Panc1 (cell line): ENCODE data around the gene CD4. TPM values are rescaled to one million over a fixed set of nuclear protein-coding genes. Genes with fewer than 3 reads are reported as not detected.

ENCODE experiments used
- ATAC-seq: fragments of 200-7000 bp; cut with Tn5 transposase; 2 replicates; pipeline ENCODE4 v1.9.1; 2020; ENCODE audit warnings: mild to moderate bottlenecking, moderate library complexity
- BruUV-seq: library from RNA; stranded (reverse); fragments of 400-500 nt; replicated peaks from 2 replicates; lab custom pipeline; 2021; lab: Mats Ljungman, UMichigan
- CTCF ChIA-PET: fragments of 300-600 bp; sonication (Branson Sonifier 250); formaldehyde crosslinking; loops from one replicate; lab custom pipeline; 2022; ENCODE audit warnings: antibody characterized with exemption; lab: Charles Lee
- POLR2A ChIA-PET: fragments of 300-600 bp; sonication (Branson Sonifier 250); formaldehyde crosslinking; loops from one replicate; lab custom pipeline; 2022; ENCODE audit warnings: antibody characterized with exemption; lab: Charles Lee
- DNase-seq: peaks from one replicate; pipeline ENCODE4 v3.0.0-alpha.2; 2010; ENCODE audit warnings: low read depth, low spot score
- H3K27ac ChIP-seq: 2 replicates; pipeline ENCODE4 v1.5.1; 2011; ENCODE audit warnings: mild to moderate bottlenecking, low read length, inconsistent platforms
- H3K27me3 ChIP-seq: fragments of 200-500 bp; sonication (Bioruptor generic); 2 replicates; pipeline ENCODE4 v1.6.0; 2014; ENCODE audit warnings: low read length, inconsistent platforms; ENCODE audit not compliant: control insufficient read depth, insufficient read depth
- H3K36me3 ChIP-seq: fragments of 200-500 bp; sonication (Bioruptor generic); 2 replicates; pipeline ENCODE4 v1.5.1; 2014; ENCODE audit warnings: inconsistent platforms, mild to moderate bottlenecking, low read length, moderate library complexity; ENCODE audit not compliant: control insufficient read depth, insufficient read depth
- H3K4me1 ChIP-seq: 2 replicates; pipeline ENCODE4 v1.5.1; 2011; ENCODE audit warnings: inconsistent platforms, mild to moderate bottlenecking, low read length, moderate library complexity; ENCODE audit not compliant: control insufficient read depth, insufficient read depth
- H3K4me3 ChIP-seq, 2 experiments: 2 replicates each; pipeline ENCODE4 v1.5.1; 2011 to 2012; ENCODE audit warnings: low read depth in 2 of 2, low read length in 2 of 2, mild to moderate bottlenecking in 2 of 2, inconsistent platforms in 1 of 2, moderate library complexity in 1 of 2
- H3K9me3 ChIP-seq: fragments of 200-500 bp; sonication (Bioruptor generic); 2 replicates; pipeline ENCODE4 v1.5.1; 2014; ENCODE audit warnings: low read depth, mild to moderate bottlenecking, inconsistent platforms, low read length, moderate library complexity; ENCODE audit not compliant: control insufficient read depth, insufficient read depth
- CTCF ChIP-seq: fragments of 450-650 bp; IDR thresholded peaks from 2 replicates; pipeline ENCODE4 v1.5.1; 2017; ENCODE audit warnings: mild to moderate bottlenecking
- POLR2AphosphoS5 ChIP-seq: IDR thresholded peaks from 2 replicates; pipeline ENCODE4 v1.6.1; 2012; ENCODE audit warnings: mild to moderate bottlenecking, low read depth, low read length, moderate library complexity
- SIN3A ChIP-seq: IDR thresholded peaks from 2 replicates; pipeline ENCODE4 v1.6.1; 2012; ENCODE audit warnings: low read depth, mild to moderate bottlenecking, low read length, moderate library complexity, borderline replicate concordance; ENCODE audit not compliant: insufficient read depth
- TCF7L2 ChIP-seq: IDR thresholded peaks from 2 replicates; pipeline ENCODE4 v1.6.1; 2011; ENCODE audit warnings: mild to moderate bottlenecking, low read depth, low read length, inconsistent platforms
- in situ Hi-C: cut with HindIII; loops from 2 replicates; pipeline ENCODE4 v1.10.0; 2016; ENCODE audit warnings: low sequenced_read_pairs, low pct_unique_long_range_greater_than_20kb
- intact Hi-C: fragments of 100-400 bp; cut with micrococcal nuclease; formaldehyde crosslinking; loops from one replicate; pipeline ENCODE4 v1.10.0; 2022; ENCODE audit not compliant: unreplicated experiment
- total RNA-seq: library from RNA; stranded (reverse); gene quantifications from one replicate; pipeline ENCODE4 v1.2.1, GENCODE V29; 2021; ENCODE audit not compliant: unreplicated experiment
- TF ChIP-seq, protein P1 (sequence below), 2 experiments: IDR thresholded peaks; 2 replicates each; pipeline ENCODE4 v1.6.1; 2011 to 2012; ENCODE audit warnings: low read depth in 2 of 2, control low read depth in 1 of 2, low read length in 1 of 2, mild to moderate bottlenecking in 1 of 2, moderate library complexity in 1 of 2; ENCODE audit not compliant: insufficient read depth in 1 of 2

The CD4 gene
- total RNA-seq, 1 experiment from 2014 or later = 0.23 TPM

DNA sequence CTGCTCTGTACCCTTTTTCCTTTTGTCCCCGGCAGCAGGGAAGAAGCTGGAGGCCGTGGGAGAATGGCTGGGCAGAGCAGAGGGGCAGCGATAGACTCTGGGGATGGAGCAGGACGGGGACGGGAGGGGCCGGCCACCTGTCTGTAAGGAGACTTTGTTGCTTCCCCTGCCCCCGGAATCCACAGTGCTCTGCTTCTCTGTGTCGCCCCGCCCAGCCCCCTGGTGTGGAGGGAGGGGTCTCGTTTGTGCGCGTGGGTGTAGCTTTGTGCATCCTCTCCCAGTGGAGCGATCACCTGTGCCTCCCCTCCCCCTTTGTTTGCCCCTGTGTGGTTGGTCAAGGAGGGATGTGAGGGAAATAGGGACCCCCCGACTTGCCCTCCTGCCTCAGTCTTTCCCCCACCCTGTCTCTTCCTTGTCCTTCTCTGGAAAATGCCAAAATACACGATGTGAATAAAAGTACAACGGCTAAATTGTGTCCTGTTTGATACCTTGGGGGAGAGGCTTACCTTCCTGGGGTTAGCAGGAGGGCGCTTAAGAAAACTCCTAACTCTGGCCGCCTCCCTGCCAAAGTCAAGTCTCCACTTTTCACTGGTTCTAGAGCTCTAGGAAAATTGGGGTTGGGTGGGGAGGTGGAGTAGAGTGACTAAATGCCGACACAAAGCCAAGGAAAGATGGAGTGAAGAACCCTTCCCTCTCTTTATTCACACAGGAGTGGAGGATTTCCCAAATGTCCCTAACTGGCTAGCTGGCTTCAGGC lies 77.0 kb downstream of the CD4 start:
- in situ Hi-C loops (no loop called here), intact Hi-C loops (no loop called here)
- ChIA-PET CTCF (no interaction called here), POLR2A (interaction anchor here (0.6 to 0.9 kb wide), 5 partner anchors 14 to 100 kb away, joined by 3 to 17 read pairs (median 7); partner anchors contain the start of genes PTMS and USP5)
- Histone ChIP-seq H3K9me3 (no peaks in the 10 kb centered on the region), H3K36me3 (peaks cover 6% of the 10 kb centered on the region; the same call in 1 of the 2 replicates), H3K27ac (peak overlapping the region; percentile 82), H3K4me1 (peaks cover 27% of the 10 kb centered on the region), H3K27me3 (no peaks in the 10 kb centered on the region), H3K4me3 (peak overlapping the region; percentile 61 to 92; a peak in 3 of 4 replicates)
- TF ChIP-seq SIN3A (no peak), POLR2AphosphoS5 (no peak), TCF7L2 (no peak), CTCF (no peak)
- TF ChIP-seq, protein P1, sequence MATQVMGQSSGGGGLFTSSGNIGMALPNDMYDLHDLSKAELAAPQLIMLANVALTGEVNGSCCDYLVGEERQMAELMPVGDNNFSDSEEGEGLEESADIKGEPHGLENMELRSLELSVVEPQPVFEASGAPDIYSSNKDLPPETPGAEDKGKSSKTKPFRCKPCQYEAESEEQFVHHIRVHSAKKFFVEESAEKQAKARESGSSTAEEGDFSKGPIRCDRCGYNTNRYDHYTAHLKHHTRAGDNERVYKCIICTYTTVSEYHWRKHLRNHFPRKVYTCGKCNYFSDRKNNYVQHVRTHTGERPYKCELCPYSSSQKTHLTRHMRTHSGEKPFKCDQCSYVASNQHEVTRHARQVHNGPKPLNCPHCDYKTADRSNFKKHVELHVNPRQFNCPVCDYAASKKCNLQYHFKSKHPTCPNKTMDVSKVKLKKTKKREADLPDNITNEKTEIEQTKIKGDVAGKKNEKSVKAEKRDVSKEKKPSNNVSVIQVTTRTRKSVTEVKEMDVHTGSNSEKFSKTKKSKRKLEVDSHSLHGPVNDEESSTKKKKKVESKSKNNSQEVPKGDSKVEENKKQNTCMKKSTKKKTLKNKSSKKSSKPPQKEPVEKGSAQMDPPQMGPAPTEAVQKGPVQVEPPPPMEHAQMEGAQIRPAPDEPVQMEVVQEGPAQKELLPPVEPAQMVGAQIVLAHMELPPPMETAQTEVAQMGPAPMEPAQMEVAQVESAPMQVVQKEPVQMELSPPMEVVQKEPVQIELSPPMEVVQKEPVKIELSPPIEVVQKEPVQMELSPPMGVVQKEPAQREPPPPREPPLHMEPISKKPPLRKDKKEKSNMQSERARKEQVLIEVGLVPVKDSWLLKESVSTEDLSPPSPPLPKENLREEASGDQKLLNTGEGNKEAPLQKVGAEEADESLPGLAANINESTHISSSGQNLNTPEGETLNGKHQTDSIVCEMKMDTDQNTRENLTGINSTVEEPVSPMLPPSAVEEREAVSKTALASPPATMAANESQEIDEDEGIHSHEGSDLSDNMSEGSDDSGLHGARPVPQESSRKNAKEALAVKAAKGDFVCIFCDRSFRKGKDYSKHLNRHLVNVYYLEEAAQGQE (IDR thresholded peaks at IDR 0.05; ENCODE audit: insufficient read depth in 1 of 2, low read depth in 2 of 2, low read length in 1 of 2) = no peak
- no peak for DNase-seq
- no peak for ATAC-seq
- no TSS peak for BruUV-seq

- Histone ChIP-seq H3K9me3 (no peaks in the 10 kb centered on the region), H3K4me1 (peaks cover 28% of the 10 kb centered on the region), H3K4me3 (peak overlapping the region; percentile 61 to 92), H3K27ac (peak overlapping the region; percentile 82), H3K27me3 (no peaks in the 10 kb centered on the region), H3K36me3 (peaks cover 6% of the 10 kb centered on the region; the same call in 1 of the 2 replicates)
- no peak for TF ChIP-seq POLR2AphosphoS5
- TF ChIP-seq, protein P1 (IDR thresholded peaks at IDR 0.05; ENCODE audit: insufficient read depth in 1 of 2, low read depth in 2 of 2, low read length in 1 of 2) = no peak
- TF ChIP-seq CTCF = no peak
- TF ChIP-seq SIN3A = no peak
- TF ChIP-seq TCF7L2 = no peak
- BruUV-seq = no TSS peak
- peak; percentile 53 for ATAC-seq
- in situ Hi-C loops = no loop called here
- CTCF ChIA-PET = no interaction called here
- intact Hi-C loops = no loop called here
- POLR2A ChIA-PET = interaction anchor here (0.6 to 0.9 kb wide), 7 partner anchors 15 to 178 kb away, joined by 3 to 17 read pairs (median 8); partner anchors contain the start of genes PTMS, USP5 and ZNF384
- no peak for DNase-seq
Measured at GRCh38 chr12:6866920-6867412, 77.6 kb downstream of the CD4 start.
